IMR-90 (cell line): ENCODE measurements around the gene KEAP1. TPM values are rescaled to one million over a fixed set of nuclear protein-coding genes. Genes with fewer than 3 reads are reported as not detected.
"Not testable (repeated sequence)": the region's sequence is repeated elsewhere in the genome, so short reads cannot be mapped to it uniquely, and the experiment has no call there.

Experiments
- ATAC-seq: fragments of 200-7000 bp; cut with Tn5 transposase; 2 replicates; pipeline ENCODE4 v1.9.1; 2020; ENCODE audit warnings: low read depth, mild to moderate bottlenecking, moderate library complexity
- BruUV-seq: library from RNA; stranded (reverse); fragments of 400-500 nt; replicated peaks from 2 replicates; lab custom pipeline; 2021; lab: Mats Ljungman, UMichigan
- CTCF ChIA-PET: fragments of 300-600 bp; formaldehyde crosslinking; extraction: SDS; loops from one replicate; lab custom pipeline; 2021; ENCODE audit warnings: antibody characterized with exemption; lab: Yijun Ruan, JAX
- POLR2A ChIA-PET: fragments of 300-600 bp; sonication (Branson Sonifier 250); formaldehyde crosslinking; loops from one replicate; lab custom pipeline; 2022; ENCODE audit warnings: antibody characterized with exemption; ENCODE audit not compliant: unreplicated experiment; lab: Charles Lee
- DNase-seq: peaks from one replicate; pipeline ENCODE4 v3.0.0; 2013
- H2AFZ ChIP-seq: replicated peaks from 2 replicates; pipeline ENCODE3; 2013; ENCODE audit warnings: low read length, mild to moderate bottlenecking; ENCODE audit not compliant: poor library complexity
- H2AK5ac ChIP-seq: 2 replicates; pipeline ENCODE4 v1.6.1; 2013; ENCODE audit warnings: low read depth, low read length, inconsistent platforms
- H2AK9ac ChIP-seq: replicated peaks from 2 replicates; pipeline ENCODE3; 2013; ENCODE audit warnings: mild to moderate bottlenecking, low read depth, low read length, moderate library complexity; ENCODE audit not compliant: poor library complexity
- H2BK120ac ChIP-seq: 2 replicates; pipeline ENCODE4 v1.6.1; 2013; ENCODE audit warnings: low read depth, low read length, inconsistent platforms
- H2BK15ac ChIP-seq: 3 replicates; pipeline ENCODE4 v1.6.1; 2013; ENCODE audit warnings: low read depth, low read length, inconsistent platforms
- H2BK20ac ChIP-seq: 2 replicates; pipeline ENCODE4 v1.6.1; 2013; ENCODE audit warnings: low read depth, mild to moderate bottlenecking, inconsistent platforms, low read length, moderate library complexity
- H2BK5ac ChIP-seq: 2 replicates; pipeline ENCODE4 v1.6.1; 2013; ENCODE audit warnings: mild to moderate bottlenecking, low read depth, low read length, inconsistent platforms; ENCODE audit not compliant: poor library complexity, severe bottlenecking
- H3K14ac ChIP-seq: replicated peaks from 2 replicates; pipeline ENCODE4 v1.6.1; 2013; ENCODE audit warnings: low read depth, low read length, inconsistent platforms
- H3K18ac ChIP-seq: 2 replicates; pipeline ENCODE4 v1.6.1; 2013; ENCODE audit warnings: low read depth, low read length, control low read depth
- H3K23ac ChIP-seq: 2 replicates; pipeline ENCODE4 v1.6.1; 2013; ENCODE audit warnings: low read depth, low read length, inconsistent platforms
- H3K27ac ChIP-seq: 2 replicates; pipeline ENCODE4 v1.5.1; 2013; ENCODE audit warnings: mild to moderate bottlenecking, control low read depth, low read length; ENCODE audit not compliant: insufficient read depth
- H3K27me3 ChIP-seq: 2 replicates; pipeline ENCODE4 v1.6.1; 2013; ENCODE audit warnings: low read length; ENCODE audit not compliant: control insufficient read depth, insufficient read depth
- H3K36me3 ChIP-seq: 2 replicates; pipeline ENCODE4 v1.6.1; 2013; ENCODE audit warnings: low read length, mixed read lengths; ENCODE audit not compliant: control insufficient read depth, insufficient read depth
- H3K4ac ChIP-seq: 2 replicates; pipeline ENCODE4 v1.6.1; 2013; ENCODE audit warnings: low read depth, low read length, inconsistent platforms
- H3K4me1 ChIP-seq: 2 replicates; pipeline ENCODE4 v1.6.1; 2013; ENCODE audit warnings: low read length, mixed read lengths; ENCODE audit not compliant: control insufficient read depth, insufficient read depth
- H3K4me2 ChIP-seq: 2 replicates; pipeline ENCODE4 v1.6.1; 2013; ENCODE audit warnings: low read depth, mild to moderate bottlenecking, control low read depth, low read length, moderate library complexity
- H3K4me3 ChIP-seq: 2 replicates; pipeline ENCODE4 v1.5.1; 2013; ENCODE audit warnings: low read depth, mild to moderate bottlenecking, control low read depth, low read length, moderate library complexity; ENCODE audit not compliant: insufficient read depth
- H3K56ac ChIP-seq: 2 replicates; pipeline ENCODE4 v1.6.1; 2013; ENCODE audit warnings: low read length, inconsistent platforms; ENCODE audit not compliant: insufficient read depth; ENCODE audit errors: extremely low read depth
- H3K79me1 ChIP-seq, 2 experiments: 2 replicates each; pipeline ENCODE4 v1.6.1; 2013; ENCODE audit warnings: low read length in 2 of 2, inconsistent platforms in 1 of 2, low read depth in 1 of 2
- H3K9ac ChIP-seq: 2 replicates; pipeline ENCODE4 v1.6.1; 2013; ENCODE audit warnings: low read depth, low read length, control low read depth
- H3K9me1 ChIP-seq: 2 replicates; pipeline ENCODE4 v1.6.1; 2013; ENCODE audit warnings: low read length, inconsistent platforms; ENCODE audit not compliant: insufficient read depth
- H3K9me3 ChIP-seq: 2 replicates; pipeline ENCODE4 v1.6.1; 2013; ENCODE audit warnings: low read length; ENCODE audit not compliant: control insufficient read depth, insufficient read depth
- H4K20me1 ChIP-seq: 2 replicates; pipeline ENCODE4 v1.6.1; 2013; ENCODE audit warnings: low read length, inconsistent platforms; ENCODE audit not compliant: insufficient read depth
- H4K5ac ChIP-seq: 2 replicates; pipeline ENCODE4 v1.6.1; 2013; ENCODE audit warnings: mild to moderate bottlenecking, low read depth, low read length, control low read depth
- H4K8ac ChIP-seq, 2 experiments: 2 replicates each; pipeline ENCODE4 v1.6.1; 2013; ENCODE audit warnings: low read depth in 2 of 2, low read length in 2 of 2, control low read depth in 1 of 2, inconsistent platforms in 1 of 2
- H4K91ac ChIP-seq: 2 replicates; pipeline ENCODE4 v1.6.1; 2013; ENCODE audit warnings: low read depth, low read length, inconsistent platforms; ENCODE audit not compliant: insufficient read depth
- WGBS, 2 experiments: methylation state at CpG; one replicate each; pipeline versions ENCODE4 v1.1.5 to v1.1.7; 2013; ENCODE audit warnings: missing lambda C conversion rate in 2 of 2; ENCODE audit not compliant: insufficient read length in 1 of 2; ENCODE audit errors: extremely low coverage in 2 of 2; 5-methylcytosine and 5-hydroxymethylcytosine counted together
- dilution Hi-C: fragments of 300-500 bp; cut with HindIII; formaldehyde crosslinking; loops from one replicate; pipeline ENCODE4 v1.14.3; 2018; ENCODE audit warnings: low sequenced_read_pairs; ENCODE audit not compliant: unreplicated experiment
- in situ Hi-C: fragments of 300-500 bp; cut with MboI; formaldehyde crosslinking; loops from 3 replicates; pipeline ENCODE4 v1.14.3; 2019; ENCODE audit warnings: low sequenced_read_pairs, inconsistent platforms, mixed read lengths
- intact Hi-C: fragments of 100-400 bp; cut with micrococcal nuclease; formaldehyde crosslinking; loops from 2 replicates; pipeline ENCODE4 v1.10.0; 2022
- polyA plus RNA-seq, 3 experiments: library from polyadenylated mRNA; depleted of rRNA; stranded (reverse); fragments of >200 nt; gene quantifications; 2 replicates each; pipeline ENCODE4 v1.2.3, GENCODE V29; 2012; ENCODE audit warnings: low replicate concordance in 1 of 3
- total RNA-seq: library from RNA; depleted of rRNA; stranded (reverse); fragments of >200 nt; gene quantifications from 2 replicates; pipeline ENCODE4 v1.2.3, GENCODE V29; 2012

The KEAP1 gene
- total and polyA plus RNA-seq, 2 of the 4 experiments (the other 2 are of a cell fraction), result 63.4 to 81.6 TPM

DNA sequence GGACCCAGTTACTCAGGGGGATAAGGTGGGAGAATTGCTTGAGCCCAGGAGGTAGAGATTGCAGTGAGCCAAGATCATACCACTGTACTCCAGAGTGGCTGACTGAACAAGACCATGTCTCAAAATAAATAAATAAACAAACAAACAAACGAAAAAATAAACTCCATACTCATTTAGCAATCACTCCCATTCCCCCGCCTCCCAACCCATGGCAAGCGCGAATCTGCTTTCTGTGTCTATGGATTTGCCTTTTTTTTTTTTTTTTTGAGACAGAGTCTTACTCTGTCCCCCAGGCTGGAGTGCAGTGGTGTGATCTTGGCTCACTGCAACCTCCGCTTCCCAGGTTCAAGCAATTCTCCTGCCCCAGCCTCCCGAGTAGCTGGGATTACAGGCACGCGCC is 23.7 kb upstream of the KEAP1 start:
- H2AK9ac ChIP-seq, H3K4me1 ChIP-seq, H3K27ac ChIP-seq, H3K56ac ChIP-seq, H3K4me2 ChIP-seq, H2AK5ac ChIP-seq, H4K8ac ChIP-seq, H3K79me1 ChIP-seq, H2BK120ac ChIP-seq, H3K4me3 ChIP-seq, H4K5ac ChIP-seq, H3K9me1 ChIP-seq, intact Hi-C loops, H3K14ac ChIP-seq, dilution Hi-C loops, H3K9me3 ChIP-seq, H3K9ac ChIP-seq, H3K4ac ChIP-seq, H4K91ac ChIP-seq, BruUV-seq, H3K18ac ChIP-seq, in situ Hi-C loops, DNase-seq, H4K20me1 ChIP-seq, H3K36me3 ChIP-seq, POLR2A ChIA-PET, ATAC-seq, H2BK5ac ChIP-seq, H2BK15ac ChIP-seq, H2AFZ ChIP-seq, H3K23ac ChIP-seq, H2BK20ac ChIP-seq: not testable (repeated sequence)
- H3K27me3 ChIP-seq, result peaks cover 11% of the 10 kb centered on the region
- CTCF ChIA-PET, result interaction anchor here (0.7 kb wide), 1 partner anchor 43 kb away, joined by 8 read pairs; no protein-coding TSS in a partner anchor
- whole genome bisulfite sequencing, 2 experiments, result 100% methylated on average over 2 of the region's 8 CpGs; no CpG with 5 or more reads in 1 of the 2 experiments
